H1 (cell line): ENCODE results near the gene LSM3. TPM values are rescaled to one million over a fixed set of nuclear protein-coding genes. Genes with fewer than 3 reads are reported as not detected.

ENCODE experiments used
- CHD1 ChIP-seq: IDR thresholded peaks from 2 replicates; pipeline ENCODE4 v1.6.1; 2012; ENCODE audit warnings: low read depth, low read length, improper control_type of control experiment
- CREB1 ChIP-seq: IDR thresholded peaks from 2 replicates; pipeline ENCODE4 v1.6.1; 2012; ENCODE audit warnings: inconsistent platforms
- JUN ChIP-seq: IDR thresholded peaks from 2 replicates; pipeline ENCODE4 v1.6.1; 2011; ENCODE audit warnings: low read depth, mild to moderate bottlenecking, improper control_type of control experiment, low read length
- POU5F1 ChIP-seq: IDR thresholded peaks from 2 replicates; pipeline ENCODE4 v1.6.1; 2011; ENCODE audit warnings: low read depth, mild to moderate bottlenecking, low read length, moderate library complexity
- RBBP5 ChIP-seq: IDR thresholded peaks from 2 replicates; pipeline ENCODE4 v1.7.1; 2012; ENCODE audit warnings: low read depth, mild to moderate bottlenecking, inconsistent platforms, low read length, moderate library complexity, borderline replicate concordance
- RFX5 ChIP-seq: IDR thresholded peaks from 2 replicates; pipeline ENCODE4 v1.6.1; 2011; ENCODE audit warnings: low read depth, low read length, improper control_type of control experiment, borderline replicate concordance
- SAP30 ChIP-seq: fragments of 300-600 bp; sonication (generic); IDR thresholded peaks from 2 replicates; pipeline ENCODE4 v1.7.1; 2012; ENCODE audit warnings: low read length, moderate library complexity, mild to moderate bottlenecking, inconsistent platforms; ENCODE audit not compliant: insufficient read depth, insufficient replicate concordance
- SRF ChIP-seq: IDR thresholded peaks from 2 replicates; pipeline ENCODE4 v1.6.1; 2011; ENCODE audit warnings: mild to moderate bottlenecking, low read depth, low read length, moderate library complexity
- polyA plus RNA-seq, 7 experiments: library from polyadenylated mRNA; depleted of rRNA in 3 of 7; stranded (reverse) in 5 of 7; unstranded in 2 of 7; fragments of >200 nt in 5 of 7; fragments of 200-250 nt in 2 of 7; gene quantifications; 1 replicate in 5 of 7; 2 replicates in 1 of 7; 4 replicates in 1 of 7; pipeline versions ENCODE4 v1.2.1 to v1.2.3, GENCODE V29; 2011 to 2013; ENCODE audit warnings: missing spikeins in 2 of 7, mixed read lengths in 2 of 7
- total RNA-seq: library from RNA; stranded (reverse); fragmentation: NEBNext Ultra II Directional; extraction: Animal tissue kit (Norgen Biotek cat#: 25700); gene quantifications from 2 replicates; pipeline ENCODE4 v1.2.1, GENCODE V29; 2021
- TF ChIP-seq, protein P1 (sequence below): fragments of 300-600 bp; sonication (generic); IDR thresholded peaks from 2 replicates; pipeline ENCODE4 v1.7.1; 2012; ENCODE audit warnings: low read length, moderate library complexity, mild to moderate bottlenecking, inconsistent platforms; ENCODE audit not compliant: insufficient replicate concordance
- TF ChIP-seq, protein P2 (sequence below): IDR thresholded peaks from 2 replicates; pipeline ENCODE4 v1.6.1; 2012; ENCODE audit warnings: inconsistent platforms

Gene LSM3
- total and polyA plus RNA-seq, 2 of the 8 experiments (the other 6 are each of a cell fraction or from before 2014, with no cell fraction given) = 7.1 to 25.4 TPM

DNA sequence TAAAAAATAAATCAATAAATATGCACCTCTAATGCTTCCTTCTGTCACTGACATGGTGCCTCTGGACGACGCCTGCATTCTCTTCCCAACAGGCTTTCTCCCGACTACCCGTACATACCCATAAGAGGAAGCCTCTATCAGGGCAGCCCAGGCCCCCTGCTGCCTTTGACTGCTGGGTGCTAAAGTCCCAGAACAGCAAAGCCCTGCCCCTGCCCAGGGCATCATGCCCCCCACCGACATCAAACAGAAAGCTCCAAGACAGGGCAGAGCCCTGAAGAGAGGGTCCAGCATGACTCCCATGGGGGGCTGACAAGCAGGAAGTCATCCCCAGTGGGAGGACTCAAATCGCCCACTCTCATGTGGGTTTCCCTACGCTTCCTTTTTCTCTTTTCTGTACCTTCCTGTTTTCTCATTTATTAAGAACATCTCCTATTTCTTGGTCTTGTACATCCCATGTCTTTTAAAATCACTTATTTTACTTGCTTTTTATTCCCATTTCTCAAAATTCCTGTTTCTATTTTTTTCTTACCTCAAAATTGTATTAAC lies 23.6 kb upstream of the LSM3 start (continued):
- TF ChIP-seq, protein P1, sequence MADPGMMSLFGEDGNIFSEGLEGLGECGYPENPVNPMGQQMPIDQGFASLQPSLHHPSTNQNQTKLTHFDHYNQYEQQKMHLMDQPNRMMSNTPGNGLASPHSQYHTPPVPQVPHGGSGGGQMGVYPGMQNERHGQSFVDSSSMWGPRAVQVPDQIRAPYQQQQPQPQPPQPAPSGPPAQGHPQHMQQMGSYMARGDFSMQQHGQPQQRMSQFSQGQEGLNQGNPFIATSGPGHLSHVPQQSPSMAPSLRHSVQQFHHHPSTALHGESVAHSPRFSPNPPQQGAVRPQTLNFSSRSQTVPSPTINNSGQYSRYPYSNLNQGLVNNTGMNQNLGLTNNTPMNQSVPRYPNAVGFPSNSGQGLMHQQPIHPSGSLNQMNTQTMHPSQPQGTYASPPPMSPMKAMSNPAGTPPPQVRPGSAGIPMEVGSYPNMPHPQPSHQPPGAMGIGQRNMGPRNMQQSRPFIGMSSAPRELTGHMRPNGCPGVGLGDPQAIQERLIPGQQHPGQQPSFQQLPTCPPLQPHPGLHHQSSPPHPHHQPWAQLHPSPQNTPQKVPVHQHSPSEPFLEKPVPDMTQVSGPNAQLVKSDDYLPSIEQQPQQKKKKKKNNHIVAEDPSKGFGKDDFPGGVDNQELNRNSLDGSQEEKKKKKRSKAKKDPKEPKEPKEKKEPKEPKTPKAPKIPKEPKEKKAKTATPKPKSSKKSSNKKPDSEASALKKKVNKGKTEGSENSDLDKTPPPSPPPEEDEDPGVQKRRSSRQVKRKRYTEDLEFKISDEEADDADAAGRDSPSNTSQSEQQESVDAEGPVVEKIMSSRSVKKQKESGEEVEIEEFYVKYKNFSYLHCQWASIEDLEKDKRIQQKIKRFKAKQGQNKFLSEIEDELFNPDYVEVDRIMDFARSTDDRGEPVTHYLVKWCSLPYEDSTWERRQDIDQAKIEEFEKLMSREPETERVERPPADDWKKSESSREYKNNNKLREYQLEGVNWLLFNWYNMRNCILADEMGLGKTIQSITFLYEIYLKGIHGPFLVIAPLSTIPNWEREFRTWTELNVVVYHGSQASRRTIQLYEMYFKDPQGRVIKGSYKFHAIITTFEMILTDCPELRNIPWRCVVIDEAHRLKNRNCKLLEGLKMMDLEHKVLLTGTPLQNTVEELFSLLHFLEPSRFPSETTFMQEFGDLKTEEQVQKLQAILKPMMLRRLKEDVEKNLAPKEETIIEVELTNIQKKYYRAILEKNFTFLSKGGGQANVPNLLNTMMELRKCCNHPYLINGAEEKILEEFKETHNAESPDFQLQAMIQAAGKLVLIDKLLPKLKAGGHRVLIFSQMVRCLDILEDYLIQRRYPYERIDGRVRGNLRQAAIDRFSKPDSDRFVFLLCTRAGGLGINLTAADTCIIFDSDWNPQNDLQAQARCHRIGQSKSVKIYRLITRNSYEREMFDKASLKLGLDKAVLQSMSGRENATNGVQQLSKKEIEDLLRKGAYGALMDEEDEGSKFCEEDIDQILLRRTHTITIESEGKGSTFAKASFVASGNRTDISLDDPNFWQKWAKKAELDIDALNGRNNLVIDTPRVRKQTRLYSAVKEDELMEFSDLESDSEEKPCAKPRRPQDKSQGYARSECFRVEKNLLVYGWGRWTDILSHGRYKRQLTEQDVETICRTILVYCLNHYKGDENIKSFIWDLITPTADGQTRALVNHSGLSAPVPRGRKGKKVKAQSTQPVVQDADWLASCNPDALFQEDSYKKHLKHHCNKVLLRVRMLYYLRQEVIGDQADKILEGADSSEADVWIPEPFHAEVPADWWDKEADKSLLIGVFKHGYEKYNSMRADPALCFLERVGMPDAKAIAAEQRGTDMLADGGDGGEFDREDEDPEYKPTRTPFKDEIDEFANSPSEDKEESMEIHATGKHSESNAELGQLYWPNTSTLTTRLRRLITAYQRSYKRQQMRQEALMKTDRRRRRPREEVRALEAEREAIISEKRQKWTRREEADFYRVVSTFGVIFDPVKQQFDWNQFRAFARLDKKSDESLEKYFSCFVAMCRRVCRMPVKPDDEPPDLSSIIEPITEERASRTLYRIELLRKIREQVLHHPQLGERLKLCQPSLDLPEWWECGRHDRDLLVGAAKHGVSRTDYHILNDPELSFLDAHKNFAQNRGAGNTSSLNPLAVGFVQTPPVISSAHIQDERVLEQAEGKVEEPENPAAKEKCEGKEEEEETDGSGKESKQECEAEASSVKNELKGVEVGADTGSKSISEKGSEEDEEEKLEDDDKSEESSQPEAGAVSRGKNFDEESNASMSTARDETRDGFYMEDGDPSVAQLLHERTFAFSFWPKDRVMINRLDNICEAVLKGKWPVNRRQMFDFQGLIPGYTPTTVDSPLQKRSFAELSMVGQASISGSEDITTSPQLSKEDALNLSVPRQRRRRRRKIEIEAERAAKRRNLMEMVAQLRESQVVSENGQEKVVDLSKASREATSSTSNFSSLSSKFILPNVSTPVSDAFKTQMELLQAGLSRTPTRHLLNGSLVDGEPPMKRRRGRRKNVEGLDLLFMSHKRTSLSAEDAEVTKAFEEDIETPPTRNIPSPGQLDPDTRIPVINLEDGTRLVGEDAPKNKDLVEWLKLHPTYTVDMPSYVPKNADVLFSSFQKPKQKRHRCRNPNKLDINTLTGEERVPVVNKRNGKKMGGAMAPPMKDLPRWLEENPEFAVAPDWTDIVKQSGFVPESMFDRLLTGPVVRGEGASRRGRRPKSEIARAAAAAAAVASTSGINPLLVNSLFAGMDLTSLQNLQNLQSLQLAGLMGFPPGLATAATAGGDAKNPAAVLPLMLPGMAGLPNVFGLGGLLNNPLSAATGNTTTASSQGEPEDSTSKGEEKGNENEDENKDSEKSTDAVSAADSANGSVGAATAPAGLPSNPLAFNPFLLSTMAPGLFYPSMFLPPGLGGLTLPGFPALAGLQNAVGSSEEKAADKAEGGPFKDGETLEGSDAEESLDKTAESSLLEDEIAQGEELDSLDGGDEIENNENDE = no peak
- no peak for TF ChIP-seq RBBP5
- TF ChIP-seq, protein P2, sequence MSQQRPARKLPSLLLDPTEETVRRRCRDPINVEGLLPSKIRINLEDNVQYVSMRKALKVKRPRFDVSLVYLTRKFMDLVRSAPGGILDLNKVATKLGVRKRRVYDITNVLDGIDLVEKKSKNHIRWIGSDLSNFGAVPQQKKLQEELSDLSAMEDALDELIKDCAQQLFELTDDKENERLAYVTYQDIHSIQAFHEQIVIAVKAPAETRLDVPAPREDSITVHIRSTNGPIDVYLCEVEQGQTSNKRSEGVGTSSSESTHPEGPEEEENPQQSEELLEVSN = no peak
- TF ChIP-seq SRF = no peak
- no peak for TF ChIP-seq CREB1
- TF ChIP-seq SAP30 = no peak
- no peak for TF ChIP-seq RFX5
- no peak for TF ChIP-seq CHD1
- no peak for TF ChIP-seq POU5F1
- no peak for TF ChIP-seq JUN
- TF ChIP-seq, all 59 proteins: peak for 0
